Gastroesophageal sphincter (tissue), 4 donors: ENCODE results near the gene CALML5. TPM values are rescaled to one million over a fixed set of nuclear protein-coding genes. Genes with fewer than 3 reads are reported as not detected.

Experiments
- ATAC-seq: fragments of 150-250 bp; one replicate; pipeline ENCODE4 v1.9.1; 2016; ENCODE audit warnings: mild to moderate bottlenecking, moderate library complexity
- H3K27ac ChIP-seq, 4 donors: fragments of 200-600 bp; sonication (generic) in 3 of 4; 1 replicate in 3 of 4; 2 replicates in 1 of 4; pipeline ENCODE4 v1.5.1; 2016 to 2019
- H3K27me3 ChIP-seq: fragments of 200-600 bp; sonication (generic); one replicate; pipeline ENCODE4 v1.5.1; 2019
- H3K36me3 ChIP-seq, 2 donors: fragments of 200-600 bp; sonication (generic); one replicate each; pipeline ENCODE4 v1.5.1; 2019; ENCODE audit warnings: control low read depth in 1 of 2
- H3K4me1 ChIP-seq, 3 donors: fragments of 200-600 bp; sonication (generic); 1 replicate in 2 of 3; 2 replicates in 1 of 3; pipeline ENCODE4 v1.5.1; 2016 to 2019; ENCODE audit warnings: control low read depth in 2 of 3
- H3K4me3 ChIP-seq, 2 donors: fragments of 200-600 bp; sonication (generic); one replicate each; pipeline ENCODE4 v1.5.1; 2019; ENCODE audit warnings: mild to moderate bottlenecking in 1 of 2, moderate library complexity in 1 of 2
- H3K9me3 ChIP-seq, 3 donors: fragments of 200-600 bp; sonication (generic); one replicate each; pipeline ENCODE4 v1.5.1; 2017 to 2019; ENCODE audit warnings: control low read depth in 2 of 3
- EP300 ChIP-seq: sonication (generic); formaldehyde crosslinking; IDR thresholded peaks from one replicate; pipeline ENCODE4 v1.6.1; 2017; ENCODE audit warnings: antibody characterized with exemption, mild to moderate bottlenecking
- POLR2A ChIP-seq, 2 donors: fragments of 450-650 bp; IDR thresholded peaks; one replicate each; pipeline ENCODE4 v1.6.1; 2017; ENCODE audit warnings: antibody characterized with exemption in 2 of 2, mild to moderate bottlenecking in 2 of 2, moderate library complexity in 1 of 2
- POLR2AphosphoS5 ChIP-seq: sonication (generic); formaldehyde crosslinking; IDR thresholded peaks from one replicate; pipeline ENCODE4 v1.6.1; 2017; ENCODE audit warnings: antibody characterized with exemption
- WGBS, 2 donors: methylation state at CpG; one replicate each; pipeline ENCODE4 v1.1.5; 2018; ENCODE audit warnings: low coverage in 1 of 2; 5-methylcytosine and 5-hydroxymethylcytosine counted together
- total RNA-seq, 4 donors: library from RNA; depleted of rRNA; stranded (reverse); fragments of >200 nt; gene quantifications; one replicate each; pipeline ENCODE4 v1.1.0, GENCODE V29; 2016
- TF ChIP-seq, protein P1 (sequence below), 4 experiments: fragments of 200-600 bp in 2 of 4; fragments of 450-650 bp in 2 of 4; sonication (generic) in 1 of 4; IDR thresholded peaks; one replicate each; pipeline ENCODE4 v1.5.1; 2017 to 2019; ENCODE audit warnings: antibody characterized with exemption in 4 of 4, mild to moderate bottlenecking in 2 of 4, moderate library complexity in 2 of 4

Gene CALML5
- total RNA-seq, 4 donors from 2014 or later = not detected

DNA sequence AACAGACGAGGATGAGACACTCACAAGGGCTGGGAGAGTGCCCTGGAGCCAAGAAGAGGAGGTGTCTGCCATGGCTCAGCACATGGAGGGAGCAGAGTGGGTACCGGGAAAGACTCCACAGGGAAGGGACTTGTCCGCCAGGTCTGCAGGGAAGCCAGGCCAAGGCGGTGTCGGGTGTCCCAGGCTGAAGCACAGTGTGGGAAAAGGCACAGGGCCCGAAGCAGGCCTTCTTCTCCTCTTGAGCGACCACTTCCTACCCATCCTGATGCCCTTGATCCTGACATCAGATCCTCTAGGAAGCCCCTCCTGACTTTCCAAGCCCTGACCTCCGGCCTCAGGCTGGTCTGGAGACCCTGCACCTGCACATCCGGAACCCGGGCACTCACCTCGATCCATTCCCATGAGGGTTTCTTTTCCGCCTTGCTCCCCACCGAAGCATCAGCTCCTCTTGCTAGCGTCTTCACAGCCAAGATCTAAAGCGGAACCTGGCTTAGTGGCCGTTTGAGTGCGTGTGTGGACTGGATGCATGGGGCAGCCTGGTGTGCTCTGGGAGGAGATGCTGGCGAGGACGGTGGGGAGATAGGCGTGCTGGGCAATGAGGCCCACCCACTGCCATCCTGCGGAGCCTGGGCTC, 33.8 kb upstream of the CALML5 start:
- H3K4me1 ChIP-seq = peaks cover 5 to 91% (median 34%) of the 10 kb centered on the region in 3 donors
- H3K27ac ChIP-seq = peak overlapping the region in 1 of 4 donors; percentile 84
- H3K36me3 ChIP-seq = no peaks in the 10 kb centered on the region
- H3K4me3 ChIP-seq = no peak overlapping the region
- WGBS, 2 donors = 75 to 96% methylated on average over 2 to 11 of the region's 21 CpGs
- TF ChIP-seq POLR2A (IDR thresholded peaks at IDR 0.05) = no peak
- TF ChIP-seq, protein P1, sequence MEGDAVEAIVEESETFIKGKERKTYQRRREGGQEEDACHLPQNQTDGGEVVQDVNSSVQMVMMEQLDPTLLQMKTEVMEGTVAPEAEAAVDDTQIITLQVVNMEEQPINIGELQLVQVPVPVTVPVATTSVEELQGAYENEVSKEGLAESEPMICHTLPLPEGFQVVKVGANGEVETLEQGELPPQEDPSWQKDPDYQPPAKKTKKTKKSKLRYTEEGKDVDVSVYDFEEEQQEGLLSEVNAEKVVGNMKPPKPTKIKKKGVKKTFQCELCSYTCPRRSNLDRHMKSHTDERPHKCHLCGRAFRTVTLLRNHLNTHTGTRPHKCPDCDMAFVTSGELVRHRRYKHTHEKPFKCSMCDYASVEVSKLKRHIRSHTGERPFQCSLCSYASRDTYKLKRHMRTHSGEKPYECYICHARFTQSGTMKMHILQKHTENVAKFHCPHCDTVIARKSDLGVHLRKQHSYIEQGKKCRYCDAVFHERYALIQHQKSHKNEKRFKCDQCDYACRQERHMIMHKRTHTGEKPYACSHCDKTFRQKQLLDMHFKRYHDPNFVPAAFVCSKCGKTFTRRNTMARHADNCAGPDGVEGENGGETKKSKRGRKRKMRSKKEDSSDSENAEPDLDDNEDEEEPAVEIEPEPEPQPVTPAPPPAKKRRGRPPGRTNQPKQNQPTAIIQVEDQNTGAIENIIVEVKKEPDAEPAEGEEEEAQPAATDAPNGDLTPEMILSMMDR (IDR thresholded peaks at IDR 0.05) = no peak
- H3K9me3 ChIP-seq = no peaks in the 10 kb centered on the region
- ATAC-seq = no peak
- H3K27me3 ChIP-seq = no peaks in the 10 kb centered on the region

DNA sequence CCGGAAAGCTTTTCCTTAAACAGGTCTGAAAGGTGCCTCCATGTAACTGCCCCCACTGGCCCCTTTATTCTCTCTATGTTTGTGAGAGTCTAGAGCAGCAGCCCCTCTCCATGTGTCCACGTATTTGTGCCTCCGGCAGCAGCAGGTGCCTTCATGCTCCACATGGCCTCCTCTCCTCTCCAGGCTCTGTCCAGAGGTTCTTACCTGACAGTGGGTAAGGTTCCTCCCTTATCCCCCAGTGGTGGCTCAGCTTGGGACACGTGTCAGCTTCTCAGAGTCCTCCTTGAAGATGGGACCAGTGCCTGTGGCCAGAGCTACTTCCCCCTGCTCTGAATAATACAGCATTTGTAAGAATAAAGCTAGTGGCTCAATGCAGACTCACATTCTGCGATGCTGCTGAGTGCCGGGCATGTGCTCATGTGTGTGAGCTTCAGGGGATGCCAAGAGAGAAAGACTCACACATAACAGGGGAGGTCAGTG, 33.3 kb upstream of the CALML5 start:
- peaks cover 5 to 89% (median 32%) of the 10 kb centered on the region in 3 donors for H3K4me1 ChIP-seq
- H3K27me3 ChIP-seq = no peaks in the 10 kb centered on the region
- 95 to 100% methylated on average over 1 to 3 of the region's 6 CpGs for WGBS, 2 donors
- peak overlapping the region in 1 of 4 donors; percentile 84 for H3K27ac ChIP-seq
- ATAC-seq = no peak
- no peak for TF ChIP-seq POLR2AphosphoS5
- TF ChIP-seq, protein P1 (IDR thresholded peaks at IDR 0.05) = no peak
- no peak for TF ChIP-seq EP300
- no peak for TF ChIP-seq POLR2A (IDR thresholded peaks at IDR 0.05)
- no peak overlapping the region for H3K4me3 ChIP-seq
- H3K9me3 ChIP-seq = no peaks in the 10 kb centered on the region
- no peaks in the 10 kb centered on the region for H3K36me3 ChIP-seq

DNA sequence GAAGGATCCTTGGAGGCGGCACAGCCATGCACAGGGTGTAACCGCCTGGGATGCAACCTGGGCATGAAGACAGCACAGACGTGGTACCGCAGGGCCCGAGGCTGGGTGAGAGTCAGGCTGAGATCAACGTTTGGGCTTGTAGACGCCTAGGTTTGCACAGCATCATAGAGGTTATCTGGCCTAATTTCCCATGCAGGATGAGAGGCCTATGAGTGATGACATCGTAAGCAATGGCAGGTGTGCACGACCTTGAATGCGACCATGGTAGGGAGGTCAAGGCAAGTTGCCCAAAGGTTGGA, 32.9 kb upstream of the CALML5 start:
- Histone ChIP-seq H3K36me3 (no peaks in the 10 kb centered on the region), H3K9me3 (no peaks in the 10 kb centered on the region), H3K4me1 (peaks cover 5 to 90% (median 32%) of the 10 kb centered on the region in 3 donors), H3K27me3 (no peaks in the 10 kb centered on the region), H3K4me3 (no peak overlapping the region), H3K27ac (peak overlapping the region in 3 of 4 donors; percentile 83 to 86 (median 84))
- 86% methylated on average over 7 of the region's 10 CpGs; no CpG with 5 or more reads in 1 of the 2 donors for WGBS, 2 donors
- TF ChIP-seq, protein P1 (IDR thresholded peaks at IDR 0.05) = no peak
- TF ChIP-seq EP300 (no peak), POLR2A (IDR thresholded peaks at IDR 0.05) (no peak), POLR2AphosphoS5 (no peak)
- no peak for ATAC-seq

DNA sequence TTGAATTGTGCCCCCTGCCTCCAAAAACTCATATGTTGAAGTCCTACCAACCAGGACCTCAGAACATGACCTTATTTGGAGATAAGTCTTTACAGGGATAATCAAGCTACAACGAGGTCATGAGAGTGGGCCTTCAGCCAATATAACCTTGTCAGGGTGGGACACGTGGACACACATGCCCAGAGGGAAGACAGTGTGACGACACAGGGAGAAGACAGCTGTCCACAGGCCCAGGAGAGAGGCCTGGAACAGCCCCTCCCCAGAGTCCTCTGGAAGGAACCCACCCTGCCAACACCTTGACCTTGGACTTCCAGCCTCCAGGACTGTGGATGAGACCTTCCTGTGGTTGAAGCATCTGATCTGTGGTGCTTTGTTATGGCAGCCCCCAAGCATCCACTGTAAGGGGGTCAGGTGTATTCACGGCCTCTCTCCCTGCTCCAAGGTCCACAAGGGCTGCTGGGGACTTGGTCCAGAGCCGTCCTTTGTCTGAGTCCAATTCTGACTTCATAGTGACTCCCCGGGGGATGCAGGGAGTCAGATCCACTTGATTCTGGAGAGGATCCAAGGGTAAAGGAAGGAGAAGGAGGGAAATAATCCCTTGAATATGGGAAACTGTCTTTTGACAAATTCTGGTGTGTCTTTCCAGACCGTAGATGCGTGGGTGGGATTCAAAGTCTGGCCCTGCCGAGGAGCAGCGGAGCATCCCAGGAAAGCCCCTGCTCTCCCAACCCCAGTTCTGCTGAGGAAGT, 32.4 kb upstream of the CALML5 start:
- Histone ChIP-seq H3K9me3 (no peaks in the 10 kb centered on the region), H3K27me3 (no peaks in the 10 kb centered on the region), H3K36me3 (no peaks in the 10 kb centered on the region), H3K4me1 (peaks cover 5 to 89% (median 32%) of the 10 kb centered on the region in 3 donors), H3K4me3 (no peak overlapping the region), H3K27ac (peak overlapping the region in 3 of 4 donors; percentile 83 to 86 (median 84))
- TF ChIP-seq, protein P1 (IDR thresholded peaks at IDR 0.05) = no peak
- no peak for TF ChIP-seq EP300
- TF ChIP-seq POLR2A (IDR thresholded peaks at IDR 0.05) = no peak
- no peak for TF ChIP-seq POLR2AphosphoS5
- no peak for ATAC-seq
- 60 to 83% methylated on average over 1 to 6 of the region's 10 CpGs for WGBS, 2 donors
